LNCAP (cell line): ENCODE measurements around the gene BMP2K.

Source experiments
- CTCF ChIP-seq: fragments of 450-650 bp; IDR thresholded peaks from 2 replicates; pipeline ENCODE4 v1.5.1; 2017; ENCODE audit warnings: mild to moderate bottlenecking

Gene BMP2K

DNA sequence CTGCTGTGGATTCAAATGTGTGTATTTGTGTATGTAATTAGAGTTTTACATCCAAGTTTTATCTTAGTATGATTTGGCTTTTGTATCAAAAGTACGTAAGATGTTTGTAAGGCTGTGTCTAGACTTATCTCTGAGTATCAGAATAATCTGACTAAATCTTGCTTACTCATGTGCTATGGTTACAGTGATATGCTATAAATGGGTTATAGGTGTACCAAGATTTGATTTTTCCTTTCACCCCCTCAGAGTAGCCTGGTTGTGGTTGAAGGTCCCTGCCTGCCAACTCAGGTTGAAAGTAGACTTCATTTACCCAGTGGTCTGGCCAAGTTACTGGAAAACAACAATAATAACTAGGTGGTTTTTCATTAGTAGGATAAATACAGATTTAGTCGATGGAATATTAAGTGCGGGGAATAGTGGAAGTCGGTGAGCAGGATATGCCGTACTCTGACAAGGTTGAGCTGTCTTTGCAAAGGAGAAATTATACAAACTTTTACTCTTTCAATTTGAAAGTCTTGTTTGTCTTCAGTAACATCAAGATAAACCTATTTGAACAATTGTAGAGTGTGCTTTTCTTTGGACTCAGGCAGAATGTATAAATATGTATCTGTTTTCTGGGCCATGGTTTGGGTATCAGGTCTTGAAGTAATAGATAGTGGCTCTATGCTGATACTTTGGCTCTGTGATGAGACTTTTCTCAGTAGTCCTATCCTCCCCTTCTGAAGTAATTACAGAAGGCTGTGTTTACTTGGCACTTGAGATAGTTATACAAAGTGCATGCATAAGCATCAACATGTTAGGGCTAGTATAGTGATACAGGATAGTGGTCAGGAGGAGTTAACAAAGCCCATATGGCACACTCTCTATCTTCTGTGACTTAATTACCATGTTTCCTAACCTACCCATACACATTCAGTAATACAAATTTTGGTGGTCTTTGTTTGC is 23.7 kb downstream of the BMP2K start:
- TF ChIP-seq CTCF, result no peak

DNA sequence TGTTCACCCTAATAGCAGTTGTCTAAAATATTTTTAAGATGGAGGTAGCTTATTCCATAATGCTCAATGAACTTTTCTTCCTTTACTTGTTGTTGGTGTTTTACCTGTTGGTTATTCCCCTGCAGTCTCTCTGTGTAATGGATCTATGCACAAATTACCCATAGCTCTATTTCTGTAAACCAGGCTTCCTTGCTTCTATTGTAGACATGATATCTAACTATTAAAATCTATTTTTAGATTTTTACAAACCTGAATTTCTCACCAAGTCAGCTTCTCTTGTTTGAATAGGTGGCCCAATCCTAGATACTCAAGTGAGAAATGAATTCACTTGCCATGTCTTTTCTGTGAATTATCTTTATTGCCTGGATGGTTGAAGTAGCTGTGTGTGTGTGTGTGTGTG is 24.8 kb downstream of the BMP2K start:
- no peak for TF ChIP-seq CTCF

DNA sequence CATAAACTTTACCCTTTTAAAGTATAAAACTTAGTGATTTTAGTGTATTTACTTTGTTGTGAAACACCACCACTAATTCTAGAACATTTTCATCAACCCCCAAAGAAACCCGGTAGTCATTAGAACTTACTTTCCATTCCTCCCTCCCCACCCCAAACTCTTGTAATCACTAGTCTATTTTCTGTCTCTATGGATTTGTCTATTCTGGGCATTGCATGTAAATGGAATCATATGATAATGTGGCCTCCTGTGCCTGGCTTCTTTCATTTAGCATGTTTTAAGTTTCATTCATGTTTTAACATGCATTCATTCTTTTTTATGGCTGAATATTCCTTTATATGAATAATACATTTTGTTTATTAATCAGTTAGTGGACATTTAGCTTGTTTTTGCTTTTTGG is 27.8 kb downstream of the BMP2K start:
- no peak for TF ChIP-seq CTCF

- TF ChIP-seq CTCF, result no peak
These were observed 30.9 kb downstream of the BMP2K start for GRCh38 chr4:78806943-78807460.

- TF ChIP-seq CTCF, result no peak
These were observed 33.1 kb downstream of the BMP2K start for GRCh38 chr4:78809295-78809694.

DNA sequence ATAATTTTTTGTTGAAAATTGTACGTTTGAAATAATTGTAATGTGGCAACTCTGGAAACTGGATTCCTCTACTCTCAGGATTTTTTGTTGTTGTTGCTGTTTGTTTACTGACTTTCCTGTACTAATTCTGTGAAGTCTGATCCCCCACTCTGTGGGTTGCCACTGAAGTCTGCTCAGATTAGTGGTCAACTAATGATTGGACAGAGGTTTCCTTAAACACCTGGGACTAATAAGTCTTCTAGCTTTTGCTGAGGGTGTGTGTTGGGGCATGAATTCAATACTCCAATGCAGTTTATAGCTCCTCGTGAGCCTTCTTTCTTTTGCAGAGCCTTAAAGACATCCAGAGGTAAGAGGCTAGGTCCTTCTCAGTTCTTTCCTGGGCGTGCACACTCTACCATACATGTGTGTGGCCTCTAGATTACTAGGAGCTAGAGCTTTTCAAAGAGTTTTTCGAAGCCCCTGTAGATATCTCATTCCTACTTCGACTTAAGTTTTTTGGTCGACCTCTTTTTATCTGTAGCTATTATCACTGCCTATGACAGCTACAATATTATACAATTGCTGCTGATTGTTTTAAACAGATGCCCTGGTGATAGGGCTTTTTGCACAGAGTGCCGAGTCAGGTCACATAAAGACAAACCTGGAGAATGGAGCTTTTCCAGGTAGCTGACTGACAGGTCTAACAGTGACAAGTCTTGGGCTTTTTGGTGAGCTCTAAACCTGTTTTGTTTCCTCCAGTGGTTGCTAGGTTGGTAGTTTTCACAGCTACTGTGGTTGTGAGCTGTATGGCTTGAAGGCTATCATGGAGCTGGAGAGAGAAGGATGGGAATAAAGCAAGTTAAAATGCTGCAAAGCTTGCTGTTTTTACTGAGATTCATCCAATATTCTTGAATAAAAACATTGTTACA is 34.0 kb downstream of the BMP2K start:
- no peak for TF ChIP-seq CTCF

GRCh38 chr4:78811034-78811433 is 34.9 kb downstream of the BMP2K start:
- TF ChIP-seq CTCF, result no peak
